Upper lobe of left lung (tissue), 6 donors: ENCODE results near the gene CCDC167. TPM values are rescaled to one million over a fixed set of nuclear protein-coding genes. Genes with fewer than 3 reads are reported as not detected.

Experiments used
- ATAC-seq, 2 donors: fragments of 200-7000 bp; cut with Tn5 transposase; one replicate each; pipeline ENCODE4 v1.9.1; 2022; ENCODE audit warnings: mild to moderate bottlenecking in 2 of 2, moderate library complexity in 2 of 2; ENCODE audit not compliant: low FRiP score in 2 of 2
- DNase-seq, 2 donors: peaks; one replicate each; pipeline ENCODE4 v3.0.0-alpha.2; 2019 to 2020
- H3K27ac ChIP-seq, 4 donors: fragments of 200-600 bp; sonication (generic); one replicate each; pipeline ENCODE4 v1.5.1; 2016 to 2019
- H3K27me3 ChIP-seq, 4 donors: fragments of 200-600 bp; sonication (generic); one replicate each; pipeline ENCODE4 v1.5.1; 2017 to 2019
- H3K36me3 ChIP-seq, 4 donors: fragments of 200-600 bp; sonication (generic); one replicate each; pipeline ENCODE4 v1.5.1; 2016 to 2019
- H3K4me1 ChIP-seq, 4 donors: fragments of 200-600 bp; sonication (generic); one replicate each; pipeline ENCODE4 v1.5.1; 2018 to 2019
- H3K4me3 ChIP-seq, 4 donors: fragments of 200-600 bp; sonication (generic); one replicate each; pipeline ENCODE4 v1.5.1; 2017 to 2019; ENCODE audit warnings: mild to moderate bottlenecking in 2 of 4, moderate library complexity in 1 of 4
- H3K9me3 ChIP-seq, 4 donors: fragments of 200-600 bp; sonication (generic); one replicate each; pipeline ENCODE4 v1.5.1; 2018 to 2019
- EP300 ChIP-seq, 4 donors: sonication (generic); formaldehyde crosslinking; IDR thresholded peaks; one replicate each; pipeline ENCODE4 v1.5.1; 2017; ENCODE audit warnings: antibody characterized with exemption in 4 of 4, control low read depth in 2 of 4
- POLR2A ChIP-seq, 4 donors: fragments of 450-650 bp; IDR thresholded peaks; one replicate each; pipeline ENCODE4 v1.5.1; 2016 to 2017; ENCODE audit warnings: antibody characterized with exemption in 4 of 4, mild to moderate bottlenecking in 2 of 4
- POLR2AphosphoS5 ChIP-seq, 2 donors: sonication (generic); formaldehyde crosslinking; IDR thresholded peaks; one replicate each; pipeline ENCODE4 v1.5.1; 2017; ENCODE audit warnings: antibody characterized with exemption in 2 of 2
- WGBS, 2 donors: methylation state at CpG; one replicate each; pipeline ENCODE4 v1.1.5; 2017 to 2018; 5-methylcytosine and 5-hydroxymethylcytosine counted together
- total RNA-seq, 6 donors: library from RNA; depleted of rRNA in 4 of 6; stranded (reverse); fragments of >200 nt in 4 of 6; gene quantifications; one replicate each; pipeline versions ENCODE4 v1.1.0 to v1.2.1, GENCODE V29; 2016 to 2021
- TF ChIP-seq, protein P1 (sequence below), 6 experiments: fragments of 450-650 bp in 4 of 6; fragments of 200-600 bp in 2 of 6; sonication (generic) in 2 of 6; IDR thresholded peaks; one replicate each; pipeline ENCODE4 v1.5.1; 2016 to 2019; ENCODE audit warnings: antibody characterized with exemption in 6 of 6
- donor health status: DM: no; HTN: no; CAD: no; lungs with moderate emphysema.
- donor health status: DM: no; HTN: yes; CAD: no; lungs with severe emphysema.

CCDC167 gene
- total RNA-seq, 6 donors from 2014 or later: 9.7 to 45.0 (median 16.7) TPM; not detected in 1

DNA sequence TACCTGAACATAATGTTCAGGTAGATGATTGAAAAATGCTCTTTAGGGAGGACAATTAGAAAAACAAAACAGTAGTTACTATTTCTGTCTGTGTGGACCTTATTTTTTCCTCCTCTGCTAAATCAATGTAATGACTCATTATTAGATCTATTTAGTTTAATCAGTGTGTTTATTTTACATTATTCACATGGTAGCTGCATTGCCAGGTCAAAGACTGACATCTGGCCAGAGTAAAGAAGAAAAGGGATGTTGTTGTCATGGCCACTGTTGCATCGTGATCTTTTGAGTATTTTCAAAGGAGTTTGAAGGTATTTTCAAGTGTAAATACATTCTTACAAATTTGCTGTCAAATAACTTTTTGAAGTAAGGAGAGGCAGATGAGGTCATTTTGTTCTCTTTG lies 60.8 kb downstream of the CCDC167 start:
- no peak overlapping the region for H3K27ac ChIP-seq
- H3K27me3 ChIP-seq: no peaks in the 10 kb centered on the region
- H3K4me1 ChIP-seq: peaks cover 18 to 31% (median 28%) of the 10 kb centered on the region in 4 donors
- DNase-seq (no peak), ATAC-seq (no peak)
- 32 to 56% methylated on average over 1 of the region's 1 CpG for WGBS, 2 donors
- H3K4me3 ChIP-seq: no peak overlapping the region
- H3K36me3 ChIP-seq: peaks cover 12 to 55% (median 28%) of the 10 kb centered on the region in 4 donors
- H3K9me3 ChIP-seq: no peaks in the 10 kb centered on the region
- TF ChIP-seq POLR2A (IDR thresholded peaks at IDR 0.05): no peak

- H3K36me3 ChIP-seq: peaks cover 10 to 52% (median 28%) of the 10 kb centered on the region in 4 donors
- ATAC-seq (no peak), DNase-seq (no peak)
- no peak overlapping the region for H3K4me3 ChIP-seq
- H3K27me3 ChIP-seq: no peaks in the 10 kb centered on the region
- H3K4me1 ChIP-seq: peaks cover 14 to 22% (median 16%) of the 10 kb centered on the region in 4 donors
- TF ChIP-seq POLR2A (IDR thresholded peaks at IDR 0.05) (no peak), EP300 (IDR thresholded peaks at IDR 0.05) (no peak), POLR2AphosphoS5 (IDR thresholded peaks at IDR 0.05) (no peak)
- TF ChIP-seq, protein P1, sequence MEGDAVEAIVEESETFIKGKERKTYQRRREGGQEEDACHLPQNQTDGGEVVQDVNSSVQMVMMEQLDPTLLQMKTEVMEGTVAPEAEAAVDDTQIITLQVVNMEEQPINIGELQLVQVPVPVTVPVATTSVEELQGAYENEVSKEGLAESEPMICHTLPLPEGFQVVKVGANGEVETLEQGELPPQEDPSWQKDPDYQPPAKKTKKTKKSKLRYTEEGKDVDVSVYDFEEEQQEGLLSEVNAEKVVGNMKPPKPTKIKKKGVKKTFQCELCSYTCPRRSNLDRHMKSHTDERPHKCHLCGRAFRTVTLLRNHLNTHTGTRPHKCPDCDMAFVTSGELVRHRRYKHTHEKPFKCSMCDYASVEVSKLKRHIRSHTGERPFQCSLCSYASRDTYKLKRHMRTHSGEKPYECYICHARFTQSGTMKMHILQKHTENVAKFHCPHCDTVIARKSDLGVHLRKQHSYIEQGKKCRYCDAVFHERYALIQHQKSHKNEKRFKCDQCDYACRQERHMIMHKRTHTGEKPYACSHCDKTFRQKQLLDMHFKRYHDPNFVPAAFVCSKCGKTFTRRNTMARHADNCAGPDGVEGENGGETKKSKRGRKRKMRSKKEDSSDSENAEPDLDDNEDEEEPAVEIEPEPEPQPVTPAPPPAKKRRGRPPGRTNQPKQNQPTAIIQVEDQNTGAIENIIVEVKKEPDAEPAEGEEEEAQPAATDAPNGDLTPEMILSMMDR (IDR thresholded peaks at IDR 0.05): no peak
- H3K9me3 ChIP-seq: no peaks in the 10 kb centered on the region
- 79 to 84% methylated on average over 5 of the region's 5 CpGs for WGBS, 2 donors
- no peak overlapping the region for H3K27ac ChIP-seq
These were observed 63.9 kb downstream of the CCDC167 start for GRCh38 chr6:37435816-37436215.

GRCh38 chr6:37435373-37435772 lies 64.3 kb downstream of the CCDC167 start:
- H3K4me1 ChIP-seq: peaks cover 14 to 22% (median 16%) of the 10 kb centered on the region in 4 donors
- WGBS, 2 donors: 87 to 92% methylated on average over 4 of the region's 4 CpGs

DNA sequence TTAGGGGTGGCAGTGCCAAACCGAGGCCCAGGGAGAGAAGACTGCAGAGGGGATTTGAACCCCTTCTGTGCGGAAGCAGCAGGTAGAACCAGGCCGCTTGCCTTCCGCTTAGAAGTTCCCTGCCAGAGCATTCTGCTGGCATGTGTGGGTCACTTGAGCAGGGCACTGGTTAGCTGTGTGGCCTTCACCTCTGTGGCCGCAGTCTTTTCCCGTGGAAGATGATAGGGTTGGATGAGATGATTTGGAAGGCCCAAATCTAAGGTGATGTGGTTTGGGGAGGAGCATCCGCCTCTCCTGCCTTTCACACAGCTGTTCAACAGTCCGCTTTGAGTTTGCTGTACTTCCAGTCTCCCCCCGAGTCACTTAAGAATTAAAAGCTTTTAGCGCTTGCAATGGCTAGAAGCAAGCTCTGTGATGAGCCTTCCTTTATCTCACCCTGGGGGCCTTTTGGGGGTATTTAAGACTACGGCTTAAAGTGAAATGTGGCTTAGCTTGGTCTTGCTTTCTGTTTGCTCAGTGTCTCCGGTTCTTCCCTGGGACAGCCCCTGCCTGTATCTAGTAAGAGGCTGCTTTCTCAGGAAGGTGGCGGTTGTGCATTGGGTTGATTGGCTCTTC lies 65.9 kb downstream of the CCDC167 start:
- DNase-seq (peak in 1 of 2 donors; percentile 31), ATAC-seq (peak in 1 of 2 donors; percentile 28)
- H3K27ac ChIP-seq: peak overlapping the region; percentile 91 to 95 (median 92)
- peaks cover 14 to 22% (median 16%) of the 10 kb centered on the region in 4 donors for H3K4me1 ChIP-seq
- H3K9me3 ChIP-seq: no peaks in the 10 kb centered on the region
- peak overlapping the region; percentile 90 to 96 (median 95) for H3K4me3 ChIP-seq
- H3K27me3 ChIP-seq: no peaks in the 10 kb centered on the region
- TF ChIP-seq, protein P1 (IDR thresholded peaks at IDR 0.05): no peak
- TF ChIP-seq POLR2A (IDR thresholded peaks at IDR 0.05) (no peak), POLR2AphosphoS5 (IDR thresholded peaks at IDR 0.05) (no peak), EP300 (IDR thresholded peaks at IDR 0.05) (no peak)
- H3K36me3 ChIP-seq: peaks cover 10 to 34% (median 25%) of the 10 kb centered on the region in 4 donors
- 4 to 6% methylated on average over 13 of the region's 13 CpGs for WGBS, 2 donors

More at GRCh38 chr6:37435373-37435772, 64.3 kb downstream of the CCDC167 start:
- DNase-seq (no peak), ATAC-seq (no peak)
- TF ChIP-seq POLR2A (IDR thresholded peaks at IDR 0.05): no peak
- no peak for TF ChIP-seq EP300 (IDR thresholded peaks at IDR 0.05)
- TF ChIP-seq POLR2AphosphoS5 (IDR thresholded peaks at IDR 0.05): no peak
- TF ChIP-seq, protein P1 (IDR thresholded peaks at IDR 0.05): no peak
- no peaks in the 10 kb centered on the region for H3K9me3 ChIP-seq
- no peak overlapping the region for H3K27ac ChIP-seq
- peaks cover 10 to 48% (median 28%) of the 10 kb centered on the region in 4 donors for H3K36me3 ChIP-seq
- H3K27me3 ChIP-seq: no peaks in the 10 kb centered on the region
- no peak overlapping the region for H3K4me3 ChIP-seq

Other genes with a start within 250 kb of the CCDC167 start
- gene TBC1D22B, start 242.1 kb downstream of the CCDC167 start, total RNA-seq: 10 to 100 TPM in 5 of 6 donors, 1 to 10 TPM in 1; 10.0 to 17.8 (median 10.9) TPM
- 1 to 10 TPM in 4 of 6 donors, under 1 TPM in 2; 0.67 to 3.4 (median 1.1) TPM for gene TMEM217, start 241.7 kb downstream of the CCDC167 start, total RNA-seq
- gene RNF8, start 145.9 kb downstream of the CCDC167 start, total RNA-seq: 10 to 100 TPM; 14.7 to 32.3 (median 17.1) TPM
- gene CMTR1, start 66.7 kb downstream of the CCDC167 start, total RNA-seq: 10 to 100 TPM; 34.5 to 80.7 (median 38.1) TPM
- gene MDGA1, start 198.0 kb upstream of the CCDC167 start, total RNA-seq: 10 to 100 TPM in 2 of 6 donors, 1 to 10 TPM in 4; 3.1 to 19.6 (median 5.8) TPM